Measurements from ENCODE around the gene U2AF1L4.
"Not testable (repeated sequence)": the region's sequence is repeated elsewhere in the genome, so short reads cannot be mapped to it uniquely, and the experiment has no call there.

U2AF1L4 gene

DNA sequence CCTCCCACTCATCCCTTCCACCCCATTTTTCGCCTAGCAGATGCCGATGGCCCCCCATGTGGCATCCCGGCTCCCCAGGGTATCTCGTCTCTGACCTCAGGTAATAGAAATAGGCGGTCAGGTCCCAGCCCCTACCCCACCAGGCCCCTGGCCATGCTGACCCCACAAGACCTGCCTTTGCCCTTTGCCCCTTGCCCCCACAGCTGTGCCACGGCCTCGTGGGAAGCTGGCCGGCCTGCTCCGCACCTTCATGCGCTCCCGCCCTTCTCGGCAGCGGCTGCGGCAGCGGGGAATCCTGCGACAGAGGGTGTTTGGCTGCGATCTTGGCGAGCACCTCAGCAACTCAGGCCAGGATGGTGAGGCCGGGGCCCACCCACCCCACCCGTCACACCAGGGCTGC, 35.5 kb upstream of the U2AF1L4 start:
- DNase-seq, result no peak

DNA sequence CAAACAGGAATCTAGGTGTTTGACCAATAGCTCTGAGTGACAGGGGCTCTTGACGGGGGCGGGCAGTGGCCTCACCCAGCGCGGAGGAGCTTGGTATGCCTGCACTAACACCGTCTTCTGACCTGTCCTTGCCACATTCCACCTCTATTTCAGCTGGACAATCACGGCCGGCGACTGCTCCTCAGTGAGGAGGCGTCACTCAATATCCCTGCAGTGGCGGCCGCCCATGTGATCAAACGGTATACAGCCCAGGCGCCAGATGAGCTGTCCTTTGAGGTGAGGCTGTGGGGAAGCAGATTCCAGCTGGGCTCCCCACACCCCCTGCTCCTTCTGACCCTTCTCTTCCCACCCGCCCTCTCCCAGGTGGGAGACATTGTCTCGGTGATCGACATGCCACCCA, 34.8 kb upstream of the U2AF1L4 start:
- no peak for DNase-seq

DNA sequence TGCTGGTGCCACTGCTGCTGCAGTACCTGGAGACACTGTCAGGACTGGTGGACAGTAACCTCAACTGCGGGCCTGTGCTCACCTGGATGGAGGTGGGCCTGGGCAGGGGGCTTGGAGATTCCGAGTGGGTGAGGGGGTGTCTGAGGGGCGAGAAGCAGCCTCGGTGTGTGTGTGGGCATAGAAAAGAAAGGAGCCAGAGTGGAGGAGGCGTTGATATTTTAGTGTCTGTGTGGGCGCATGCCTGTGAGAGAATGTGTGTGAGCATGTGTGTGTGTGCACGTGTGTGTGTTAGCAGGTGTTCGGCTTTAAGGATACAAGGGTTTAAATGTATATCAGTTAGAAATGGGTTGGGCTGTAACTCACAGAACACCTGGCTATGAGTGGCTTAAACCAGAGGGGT, 33.8 kb upstream of the U2AF1L4 start:
- no peak for DNase-seq

DNA sequence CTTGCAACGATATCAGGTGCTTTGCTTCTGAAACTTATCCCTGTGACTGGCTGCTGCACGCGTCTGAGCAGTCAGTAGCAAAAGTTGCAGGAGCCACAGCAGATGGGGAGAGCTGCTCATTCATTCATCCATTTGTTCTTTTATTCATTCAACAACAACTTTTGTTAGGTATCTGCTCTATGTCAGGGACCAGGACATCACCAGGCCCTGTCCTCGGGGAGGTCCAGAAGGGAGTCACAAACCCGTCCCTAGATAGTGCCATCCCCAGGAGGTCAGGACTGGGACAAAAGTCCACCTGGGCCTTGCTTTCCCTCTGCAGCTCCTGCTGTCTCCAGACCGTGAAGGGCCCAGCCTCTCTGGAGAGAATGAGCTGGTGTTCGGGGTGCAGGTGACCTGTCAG, 32.7 kb upstream of the U2AF1L4 start:
- no peak for DNase-seq

DNA sequence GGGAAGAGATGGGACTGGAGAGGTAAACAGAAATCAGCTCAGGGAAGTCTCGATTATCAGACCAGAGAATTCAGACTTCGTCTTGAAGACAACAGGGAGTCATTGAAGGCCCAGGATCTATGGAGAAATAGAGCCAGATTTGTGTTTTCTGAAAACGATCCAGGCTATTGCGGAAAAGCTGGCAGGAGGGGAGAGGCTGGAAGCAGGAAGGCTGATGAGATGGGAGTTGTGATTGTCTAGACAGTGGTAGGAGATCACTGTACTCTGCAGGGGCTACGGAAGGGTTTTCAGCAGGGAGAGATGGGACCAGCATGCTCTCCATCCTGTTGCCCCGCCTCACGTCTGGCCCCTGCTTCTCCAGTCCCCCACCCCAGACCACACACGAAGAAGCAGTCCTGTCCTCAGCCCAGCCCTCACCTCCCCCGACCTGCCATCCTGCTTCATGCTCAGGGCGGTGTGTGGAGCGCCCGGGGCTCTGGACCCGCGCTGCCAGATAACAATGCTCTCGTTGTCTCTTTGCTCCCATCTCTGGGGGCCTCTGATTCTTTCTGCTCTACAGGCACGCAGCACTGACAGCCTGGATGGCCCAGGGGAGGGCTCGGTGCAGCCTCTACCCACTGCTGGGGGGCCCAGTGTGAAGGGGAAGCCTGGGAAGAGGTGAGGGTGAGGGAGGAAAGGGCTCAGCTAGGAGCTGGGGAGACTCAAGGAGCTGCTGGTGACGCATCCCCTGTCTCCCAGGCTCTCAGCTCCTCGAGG, 32.0 kb upstream of the U2AF1L4 start:
- no peak for DNase-seq

DNA sequence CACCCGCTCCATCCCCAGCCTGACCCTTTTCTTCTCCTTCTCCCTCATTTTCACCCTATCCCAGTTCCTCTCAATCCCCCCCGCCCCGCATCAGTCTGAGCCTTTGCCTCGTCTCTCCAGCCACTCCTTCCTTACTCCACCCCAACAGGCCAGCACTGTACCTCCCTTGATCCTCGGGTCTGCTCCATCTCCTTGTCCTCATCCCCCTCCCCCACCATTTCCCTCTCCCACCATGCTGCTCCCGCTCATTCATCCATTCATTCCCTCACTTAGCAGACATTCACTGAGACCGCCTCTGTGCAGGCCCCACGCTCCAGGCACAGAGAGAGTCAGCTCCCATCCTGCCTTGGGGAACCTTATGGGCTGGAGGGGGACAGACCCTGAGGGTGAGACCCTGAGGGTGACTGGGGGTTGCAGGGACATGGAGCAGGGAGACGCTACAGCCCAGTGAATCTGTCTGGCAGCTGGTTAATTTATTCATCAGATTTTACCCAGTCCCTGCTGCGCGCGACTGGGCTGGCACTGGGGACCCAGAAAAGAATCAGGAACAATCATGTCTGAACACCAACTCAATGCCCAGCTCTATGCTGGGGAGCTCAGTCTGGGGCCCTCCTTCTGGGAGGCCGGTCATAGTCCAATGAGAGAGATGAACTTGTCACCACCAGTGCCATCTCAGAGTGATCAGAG, 31.0 kb upstream of the U2AF1L4 start:
- DNase-seq, result no peak

DNA sequence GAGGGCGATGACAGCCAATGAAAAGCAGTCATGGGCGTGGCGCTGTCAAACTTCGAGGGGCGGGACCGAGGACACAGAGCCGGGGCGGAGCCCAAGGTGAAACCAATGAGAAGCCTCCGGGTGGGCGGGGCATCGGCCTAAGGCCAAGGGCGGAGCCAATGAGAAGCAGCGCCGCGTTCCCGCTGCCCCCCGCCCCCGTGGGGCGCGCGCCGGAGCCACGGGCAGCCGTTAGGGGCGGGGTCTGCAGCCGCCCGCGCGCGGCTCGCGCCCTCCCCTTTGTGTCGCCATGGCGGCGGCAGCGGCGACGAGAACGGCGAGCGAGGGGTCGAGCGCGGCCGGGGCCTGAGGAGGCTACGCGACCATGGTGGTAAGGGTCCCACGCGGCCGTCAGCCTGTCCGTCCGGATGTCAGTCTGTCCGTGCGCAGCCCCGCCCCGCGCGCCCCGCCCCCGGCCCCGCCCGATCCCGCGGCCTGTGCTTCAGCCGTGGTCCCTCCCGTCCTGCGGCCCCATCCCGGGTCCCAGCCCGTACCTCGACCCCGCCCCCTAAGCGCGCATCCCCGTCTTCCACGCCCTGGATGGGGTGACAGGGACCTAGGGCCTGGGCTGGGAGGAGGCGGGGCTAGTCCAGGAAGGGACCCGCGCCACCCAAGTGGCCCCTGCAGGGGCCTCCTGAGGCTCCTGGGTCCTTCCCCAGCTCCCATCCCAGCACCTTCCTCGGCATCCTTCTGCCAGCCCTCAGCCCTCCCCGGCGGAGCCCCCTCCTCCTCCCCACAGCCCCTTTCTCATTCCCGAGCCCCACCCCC, 30.3 kb upstream of the U2AF1L4 start, which contains the start of gene ARHGAP33:
TSS of gene ARHGAP33 (plus strand) at position 267 of the 804 bp plus-strand sequence. CDS start at position 362, 95 bp downstream.
- DNase-seq, result peak; percentile 94

DNA sequence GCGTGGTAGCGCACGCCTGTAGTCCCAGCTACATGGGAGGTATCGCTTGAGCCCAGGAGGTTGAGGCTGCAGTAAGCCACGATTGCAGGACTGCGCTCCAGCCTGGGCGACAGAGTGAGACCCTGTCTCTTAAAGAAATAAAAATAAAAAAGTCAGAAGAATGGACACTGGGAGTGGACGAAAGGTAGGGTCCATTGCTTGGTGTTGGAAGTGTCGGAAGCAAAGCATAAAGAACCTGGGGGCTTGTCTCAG, 29.8 kb upstream of the U2AF1L4 start:
- no peak for DNase-seq

DNA sequence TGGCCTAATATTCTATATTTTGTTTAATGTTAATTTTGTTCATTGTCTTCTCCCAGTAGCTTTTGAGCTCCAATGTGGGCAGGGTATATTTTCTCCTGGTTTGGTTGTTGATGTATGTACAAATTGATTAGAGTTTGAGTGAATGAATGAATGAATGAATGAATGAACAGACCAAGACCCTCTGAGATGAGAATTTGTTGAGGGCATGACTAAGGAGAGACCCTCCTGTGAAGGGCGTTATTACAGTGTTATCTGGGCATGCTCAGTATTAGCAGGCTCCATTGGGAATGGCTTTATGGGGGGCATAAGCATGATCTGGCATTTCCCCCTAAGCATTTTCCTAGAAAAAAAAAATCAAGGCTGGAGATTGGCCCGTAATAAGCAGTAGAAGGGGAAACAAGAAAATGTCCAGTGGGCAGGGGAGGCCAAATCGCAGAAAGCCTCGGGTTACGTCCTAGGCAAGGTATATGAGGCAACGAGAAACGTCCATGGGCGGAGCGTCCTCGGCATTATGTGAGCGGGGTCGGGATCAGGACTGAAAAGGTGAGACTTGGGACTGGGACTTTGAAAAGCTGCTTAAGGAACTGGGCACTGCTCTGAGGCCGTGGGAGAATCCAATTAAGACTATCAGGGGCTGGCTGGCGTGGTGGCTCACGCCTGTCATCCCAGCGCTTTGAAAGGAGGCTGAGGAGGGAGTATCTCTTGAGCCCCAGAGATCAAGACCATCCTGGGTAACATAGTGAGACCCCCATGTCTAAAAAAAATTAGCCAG, 29.2 kb upstream of the U2AF1L4 start:
- no peak for DNase-seq

DNA sequence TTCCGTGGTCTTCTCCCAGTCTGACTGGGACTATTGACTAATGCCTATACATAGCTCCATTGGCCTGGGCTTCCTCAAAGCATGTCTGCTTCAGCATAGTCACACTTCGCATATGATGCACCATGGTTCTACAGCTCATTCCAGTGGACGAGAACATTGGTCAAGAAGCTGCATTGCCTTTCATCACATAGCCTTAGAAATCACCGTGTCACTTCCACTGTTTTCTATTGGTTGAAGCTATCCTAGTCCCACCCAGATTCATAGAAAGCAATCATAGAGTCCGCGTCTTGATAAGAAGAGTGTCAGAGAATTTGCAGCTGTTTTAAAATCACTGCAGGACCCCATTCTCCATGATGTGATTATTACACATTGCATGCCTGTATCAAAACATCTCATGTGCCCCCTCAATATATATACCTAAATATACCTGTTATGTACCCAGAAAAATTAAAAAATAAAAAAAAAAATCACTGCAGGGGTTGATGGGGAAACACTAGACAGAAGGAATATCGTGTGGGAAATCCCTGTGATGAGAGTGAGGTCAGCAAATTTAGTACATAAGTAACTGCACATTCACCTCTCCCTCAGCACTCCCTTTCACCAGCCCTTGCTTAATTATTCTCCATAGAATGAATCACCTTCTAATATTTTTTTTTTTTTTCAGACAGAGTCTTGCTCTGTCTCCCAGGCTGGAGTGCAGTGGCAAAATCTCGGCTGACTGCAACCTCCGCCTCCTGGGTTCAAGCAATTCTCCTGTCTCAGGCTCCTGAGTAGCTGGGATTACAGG, 28.0 kb upstream of the U2AF1L4 start:
- DNase-seq, result no peak

DNA sequence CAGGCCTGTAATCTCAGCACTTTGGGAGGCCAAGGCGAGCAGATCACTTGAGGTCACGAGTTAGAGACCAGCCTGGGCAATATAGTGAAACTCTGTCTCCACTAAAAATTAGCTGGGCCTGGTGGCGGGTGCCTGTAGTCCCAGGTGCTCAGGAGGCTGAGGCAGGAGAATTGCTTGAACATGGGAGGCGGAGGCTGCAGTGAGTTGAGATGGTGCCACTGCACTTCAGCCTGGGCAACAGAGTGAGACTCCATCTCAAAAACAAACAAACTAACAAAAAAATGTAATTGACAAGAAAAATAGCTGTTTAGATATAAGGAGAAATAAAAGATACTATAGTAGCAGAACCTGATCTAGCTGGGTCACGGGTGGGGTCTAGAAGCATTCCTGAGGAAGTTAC, 27.1 kb upstream of the U2AF1L4 start:
- DNase-seq, result not testable (repeated sequence)

DNA sequence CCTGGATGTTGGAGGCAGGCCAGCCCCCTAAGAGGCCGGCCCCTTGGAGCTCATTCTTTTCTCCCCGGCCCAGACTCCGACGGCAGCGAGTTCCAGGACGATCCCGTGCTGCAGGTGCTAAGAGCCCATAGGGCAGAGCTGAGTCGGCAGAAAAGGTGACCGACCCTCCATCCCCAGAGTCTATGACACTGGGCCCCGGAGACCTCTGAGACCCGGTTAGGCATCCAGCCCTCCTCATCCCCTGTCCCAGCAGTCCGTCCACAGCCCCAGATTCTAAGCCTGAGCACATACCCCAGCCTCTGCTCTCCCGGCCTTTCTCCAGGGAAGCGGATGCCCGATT, 22.8 kb upstream of the U2AF1L4 start:
- DNase-seq, result no peak

DNA sequence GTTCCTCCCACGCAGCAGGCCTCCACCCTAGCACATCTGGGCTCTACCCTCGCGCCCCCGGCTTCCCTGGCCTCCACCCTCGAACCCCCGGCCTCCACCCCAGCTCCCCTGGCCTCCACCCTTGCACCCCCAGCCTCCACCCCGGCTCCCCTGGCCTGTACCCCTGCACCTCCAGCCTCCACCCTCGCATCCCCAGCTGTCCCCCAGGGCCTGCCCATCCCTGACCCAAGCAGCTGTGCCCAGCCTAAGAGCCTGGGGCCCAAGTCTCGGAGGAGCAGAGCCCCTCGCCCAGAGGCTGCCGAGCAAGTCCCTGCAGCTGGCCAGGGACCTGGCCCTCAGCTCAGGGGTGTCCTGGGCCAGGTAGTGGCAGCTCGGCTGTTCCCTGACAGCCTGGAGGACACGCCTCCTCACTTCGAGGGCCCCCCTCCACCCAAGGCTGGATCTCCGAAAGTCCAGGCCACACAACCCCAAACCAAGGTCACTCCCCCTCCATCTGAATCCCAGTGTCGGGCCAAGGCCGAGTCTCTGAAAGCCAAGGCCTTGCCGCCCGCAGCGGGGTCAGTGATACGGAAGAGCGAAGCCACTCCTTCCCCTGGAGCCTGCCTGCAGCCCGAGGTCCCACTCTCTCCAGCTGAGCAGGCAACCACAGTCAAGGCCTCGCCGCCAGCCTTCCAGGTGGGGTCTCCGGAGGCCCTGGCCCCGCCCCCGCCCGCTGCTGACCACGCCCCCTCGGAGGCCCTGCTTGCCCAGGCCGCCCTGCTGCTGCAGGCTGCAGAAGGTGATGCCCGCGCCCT, 22.3 kb upstream of the U2AF1L4 start:
- no peak for DNase-seq

DNA sequence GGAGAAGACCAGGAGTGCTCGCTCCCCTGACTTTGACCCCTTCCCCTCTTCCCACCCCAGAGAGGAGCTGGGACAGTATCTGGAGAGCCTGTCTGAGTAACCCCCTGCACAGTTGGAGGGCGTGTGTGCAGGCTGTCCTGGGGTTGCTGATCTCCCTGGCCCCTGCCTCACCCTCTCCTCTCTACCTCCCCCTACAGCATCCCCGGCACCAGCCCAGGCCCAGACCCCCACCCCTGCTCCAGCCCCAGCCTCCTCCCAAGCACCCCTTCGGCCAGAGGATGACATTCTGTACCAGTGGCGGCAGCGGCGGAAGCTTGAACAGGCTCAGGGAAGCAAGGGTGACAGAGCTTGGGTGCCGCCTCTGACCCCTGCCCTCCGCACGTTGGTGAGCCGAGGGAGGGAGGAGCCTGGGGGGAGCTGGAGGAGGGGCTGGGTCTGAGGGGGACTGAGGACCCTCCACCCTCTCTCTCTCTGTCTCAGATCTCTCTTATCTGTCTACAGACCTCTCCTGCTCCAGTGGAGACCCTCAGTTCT, 21.4 kb upstream of the U2AF1L4 start:
- DNase-seq, result no peak

DNA sequence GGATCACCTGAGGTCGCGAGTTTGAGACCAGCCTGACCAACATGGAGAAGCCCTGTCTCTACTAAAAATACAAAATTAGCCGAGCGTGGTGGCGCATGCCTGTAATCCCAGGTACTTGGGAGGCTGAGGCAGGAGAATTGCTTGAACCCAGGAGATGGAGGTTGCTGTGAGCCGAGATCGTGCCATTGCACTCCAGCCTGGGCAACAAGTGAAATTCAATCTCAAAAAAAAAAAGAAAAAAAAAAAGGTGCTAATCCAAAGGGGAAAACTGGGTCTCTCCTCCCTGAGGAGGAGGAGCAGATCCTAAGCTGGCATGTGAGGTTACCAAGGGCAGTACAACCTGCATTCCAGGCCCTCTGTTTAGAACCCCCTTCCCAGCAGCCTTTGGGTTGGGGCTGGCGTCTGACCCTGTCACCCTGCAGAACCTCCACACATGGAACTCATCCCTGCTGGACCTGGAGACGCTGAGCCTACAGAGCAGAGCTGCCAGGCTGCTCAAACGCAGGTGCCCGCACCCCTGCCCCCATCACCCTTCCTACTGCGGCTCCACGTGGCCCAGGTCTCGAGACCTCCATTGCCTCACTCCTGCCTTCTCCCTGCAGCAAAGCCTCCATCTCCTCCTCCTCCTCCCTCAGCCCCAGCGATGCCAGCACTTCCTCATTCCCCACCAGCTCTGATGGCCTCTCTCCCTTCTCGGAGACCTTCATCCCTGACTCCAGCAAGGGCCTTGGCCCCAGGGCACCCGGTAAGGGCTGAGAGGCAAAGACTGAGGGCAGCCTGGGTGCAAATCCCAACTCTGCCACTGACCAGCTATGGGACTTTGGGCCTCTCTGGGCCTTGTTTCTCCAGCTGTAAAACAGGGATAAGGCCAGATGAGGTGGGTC, 19.5 kb upstream of the U2AF1L4 start:
- no peak for DNase-seq

DNA sequence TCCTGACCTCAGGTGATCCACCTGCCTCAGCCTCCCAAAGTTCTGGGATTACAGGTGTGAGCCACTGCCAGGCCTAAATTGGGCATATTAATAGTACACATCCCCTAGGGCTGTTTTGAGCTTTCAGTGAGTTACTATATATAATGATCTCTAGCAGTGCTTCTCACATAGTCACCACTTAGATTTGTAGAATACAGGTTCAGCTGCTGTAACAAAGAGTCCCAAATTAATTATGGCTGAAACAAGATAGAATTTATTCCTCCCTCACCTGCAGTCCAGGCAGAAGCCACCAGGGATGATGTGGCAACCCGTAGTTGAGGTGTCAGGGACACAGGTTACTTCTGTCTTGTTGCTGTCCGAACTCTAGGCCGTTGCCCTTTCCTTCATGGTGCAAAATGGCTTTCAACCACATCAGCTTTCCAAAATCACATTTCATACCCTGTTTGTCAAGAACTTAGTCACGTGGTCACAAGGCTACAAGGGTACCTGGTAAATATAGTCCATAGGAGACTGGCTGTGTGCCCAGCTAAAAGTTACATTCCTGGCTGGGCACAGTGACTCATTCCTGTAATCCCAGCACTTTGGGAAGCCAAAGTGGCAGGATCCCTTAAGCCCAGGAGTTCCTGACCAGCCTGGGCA, 15.6 kb upstream of the U2AF1L4 start:
- no peak for DNase-seq

DNA sequence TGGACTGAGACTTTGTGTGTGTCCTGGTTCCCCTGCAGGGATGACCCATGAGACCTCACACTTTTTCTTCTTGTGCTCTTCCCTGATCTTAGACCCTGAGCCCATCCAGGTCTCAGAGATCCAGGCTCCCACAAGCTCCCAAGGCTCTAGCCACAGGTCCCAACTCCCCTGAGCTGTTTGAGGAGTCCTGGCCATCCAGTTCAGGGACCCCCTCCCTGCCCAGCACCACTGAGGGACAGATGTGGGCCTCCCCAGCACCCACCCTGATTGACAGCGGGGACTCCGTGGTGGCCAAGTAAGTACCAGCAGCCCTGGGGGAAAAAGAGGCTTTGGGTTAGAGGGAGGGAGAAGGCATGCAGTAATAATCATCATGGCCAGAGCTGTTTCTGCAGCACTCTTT, 14.5 kb upstream of the U2AF1L4 start:
- no peak for DNase-seq

DNA sequence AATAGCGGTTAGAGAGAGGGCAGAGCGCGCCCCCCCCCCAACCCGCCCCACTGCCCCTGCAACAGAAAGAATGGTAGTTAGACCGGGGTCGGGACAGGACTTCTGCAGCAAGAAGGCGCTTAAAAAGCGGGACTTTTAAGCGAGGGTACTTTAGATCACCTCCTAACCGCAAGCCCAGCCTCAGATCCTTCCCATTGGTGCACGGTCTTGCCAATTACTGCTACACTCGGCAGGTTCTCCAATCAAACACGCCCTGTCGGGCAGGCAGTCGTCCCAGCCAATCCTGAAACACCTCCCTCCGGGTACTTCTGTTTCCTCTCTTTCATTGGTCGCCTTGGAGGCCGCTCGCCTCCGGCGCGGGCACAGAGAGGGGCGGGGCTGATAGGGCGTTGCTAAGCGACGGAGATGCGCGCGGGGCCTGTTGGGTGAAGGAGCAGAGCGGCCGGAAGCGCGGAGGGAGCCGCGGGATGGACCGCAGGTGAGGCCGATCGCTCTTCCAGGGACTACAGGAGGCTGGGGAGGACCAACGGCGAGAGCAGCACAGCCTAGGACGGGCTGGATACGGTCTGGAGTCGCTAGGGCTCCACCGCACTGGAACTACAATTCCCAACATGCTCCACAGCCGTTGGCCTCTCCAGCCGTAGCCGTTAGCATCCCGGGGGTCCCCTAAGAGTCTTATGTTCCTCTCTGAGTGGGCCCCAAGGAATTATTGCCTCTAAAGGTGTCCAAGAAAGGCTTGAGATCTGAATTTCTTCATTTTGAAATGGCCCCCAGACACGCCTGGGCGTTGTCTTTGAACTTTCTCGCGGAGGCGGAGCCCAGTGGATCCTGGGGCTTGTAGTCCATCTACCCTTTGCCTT, 12.8 kb upstream of the U2AF1L4 start, which contains the start of gene PROSER3:
TSS of gene PROSER3 (plus strand) at position 428 of the 860 bp plus-strand sequence. CDS start at position 468, 40 bp downstream.
- peak; percentile 99 for DNase-seq

Measured in NCI-H446 treated with DMSO at 0.1 percent for 48 hours (cell line).